Effector memory CD8-positive, alpha-beta T cell (primary cell): ENCODE measurements around the gene TCERG1L.
"Not testable (repeated sequence)": the region's sequence is repeated elsewhere in the genome, so short reads cannot be mapped to it uniquely, and the experiment has no call there.

Experiments
- ATAC-seq: fragments of 150-1000 bp; cut with Tn5 transposase; replicated peaks from 2 replicates; pipeline ENCODE4 v1.10.0; 2021; ENCODE audit warnings: mild to moderate bottlenecking, moderate library complexity
- DNase-seq, 3 experiments: peaks; one replicate each; pipeline ENCODE4 v3.0.0; 2021
- H3K27ac Mint-ChIP-seq, 2 donors: one replicate each; pipeline ENCODE4 v1.8.0; 2022; ENCODE audit warnings: mild to moderate bottlenecking in 2 of 2, mixed read lengths in 2 of 2, moderate library complexity in 2 of 2
- H3K27me3 Mint-ChIP-seq, 2 donors: one replicate each; pipeline ENCODE4 v1.8.0; 2022; ENCODE audit warnings: mixed read lengths in 2 of 2
- H3K36me3 Mint-ChIP-seq: one replicate; pipeline ENCODE4 v1.8.0; 2022; ENCODE audit warnings: mild to moderate bottlenecking, moderate library complexity, mixed read lengths; ENCODE audit not compliant: insufficient read depth
- H3K4me1 Mint-ChIP-seq, 2 donors: one replicate each; pipeline ENCODE4 v1.8.0; 2022; ENCODE audit warnings: low read depth in 2 of 2, mixed read lengths in 2 of 2
- H3K4me3 Mint-ChIP-seq, 2 donors: one replicate each; pipeline ENCODE4 v1.8.0; 2022; ENCODE audit warnings: mild to moderate bottlenecking in 2 of 2, mixed read lengths in 2 of 2, moderate library complexity in 2 of 2
- H3K9me3 Mint-ChIP-seq, 2 donors: one replicate each; pipeline ENCODE4 v1.8.0; 2022; ENCODE audit warnings: mixed read lengths in 2 of 2

Gene TCERG1L

GRCh38 chr10:131178521-131179331 lies 132.8 kb downstream of the TCERG1L start:
- H3K4me1 Mint-ChIP-seq: no peaks in the 10 kb centered on the region
- no peak overlapping the region for H3K4me3 Mint-ChIP-seq
- no peak for DNase-seq
- peaks cover 1% of the 10 kb centered on the region in 2 donors for H3K9me3 Mint-ChIP-seq
- no peak for ATAC-seq
- no peaks in the 10 kb centered on the region for H3K27me3 Mint-ChIP-seq
- no peak overlapping the region for H3K27ac Mint-ChIP-seq
- H3K36me3 Mint-ChIP-seq: no peaks in the 10 kb centered on the region

DNA sequence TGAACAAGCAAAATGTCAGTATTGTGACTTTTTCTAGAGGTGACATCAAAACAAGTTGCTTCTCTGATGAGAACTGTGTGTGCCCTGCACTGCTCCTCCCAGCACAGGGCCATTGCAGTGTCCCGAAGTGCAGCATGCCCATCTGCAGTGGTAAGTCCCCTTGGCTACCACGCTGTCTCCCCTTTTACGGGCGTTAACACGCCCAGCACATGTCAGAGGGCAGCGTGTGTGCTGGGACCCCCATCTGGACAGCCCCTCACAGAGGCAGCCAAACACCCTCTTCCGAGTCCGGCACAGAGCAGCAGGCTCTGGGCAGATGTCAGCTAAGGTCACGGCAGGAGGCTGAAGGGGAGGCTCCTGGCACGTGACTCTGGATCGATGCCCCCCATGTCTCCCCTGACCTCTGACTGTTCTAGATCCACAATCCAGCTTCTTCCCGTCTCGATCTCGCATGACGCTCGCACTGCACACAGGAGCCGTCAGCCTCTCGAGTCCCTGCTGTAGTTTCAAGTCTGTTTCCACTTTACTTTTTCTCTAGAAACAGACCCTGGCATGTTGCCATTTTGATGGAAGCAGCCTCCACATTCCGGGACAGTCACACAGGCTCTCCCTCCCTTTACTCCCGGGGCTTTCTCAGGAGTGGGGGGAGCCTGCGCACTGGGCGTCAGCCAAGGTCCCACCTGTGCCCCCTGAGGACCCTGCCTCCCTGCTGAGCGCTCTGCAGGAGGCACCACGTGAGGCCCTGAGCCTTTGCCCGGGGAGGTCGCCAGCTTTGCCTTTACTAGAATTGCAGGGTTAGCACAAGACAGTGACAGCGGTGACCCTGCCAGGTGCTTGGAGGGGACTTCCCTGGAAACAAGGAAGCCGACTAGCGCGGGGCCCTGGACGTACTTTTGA lies 133.8 kb downstream of the TCERG1L start:
- H3K9me3 Mint-ChIP-seq: peaks cover 0 to 1% of the 10 kb centered on the region in 2 donors
- DNase-seq: no peak

DNA sequence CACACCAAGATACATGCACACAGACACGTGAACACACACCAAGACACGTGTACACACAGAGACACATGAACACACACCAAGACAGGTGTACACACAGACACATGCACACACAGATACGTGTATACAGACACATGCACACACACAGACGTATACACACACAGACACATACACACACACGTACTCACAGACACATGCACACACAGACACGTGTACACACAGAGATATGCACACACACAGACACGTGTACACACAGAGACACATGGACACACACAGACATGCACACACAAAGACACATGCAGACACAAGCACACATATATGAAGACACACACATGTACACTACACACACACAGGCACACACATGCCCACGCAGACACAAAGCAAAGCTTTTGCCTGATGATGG lies 134.6 kb downstream of the TCERG1L start:
- DNase-seq: no peak
- Mint-ChIP-seq H3K36me3 (no peaks in the 10 kb centered on the region), H3K4me1 (no peaks in the 10 kb centered on the region), H3K27ac (no peak overlapping the region), H3K4me3 (no peak overlapping the region), H3K9me3 (peaks cover 0 to 1% of the 10 kb centered on the region in 2 donors), H3K27me3 (no peaks in the 10 kb centered on the region)
- no peak for ATAC-seq

More for the DNA sequence above, 133.8 kb downstream of the TCERG1L start:
- Mint-ChIP-seq H3K36me3 (no peaks in the 10 kb centered on the region), H3K27ac (no peak overlapping the region), H3K4me3 (no peak overlapping the region), H3K4me1 (no peaks in the 10 kb centered on the region), H3K27me3 (no peaks in the 10 kb centered on the region)
- ATAC-seq: no peak

DNA sequence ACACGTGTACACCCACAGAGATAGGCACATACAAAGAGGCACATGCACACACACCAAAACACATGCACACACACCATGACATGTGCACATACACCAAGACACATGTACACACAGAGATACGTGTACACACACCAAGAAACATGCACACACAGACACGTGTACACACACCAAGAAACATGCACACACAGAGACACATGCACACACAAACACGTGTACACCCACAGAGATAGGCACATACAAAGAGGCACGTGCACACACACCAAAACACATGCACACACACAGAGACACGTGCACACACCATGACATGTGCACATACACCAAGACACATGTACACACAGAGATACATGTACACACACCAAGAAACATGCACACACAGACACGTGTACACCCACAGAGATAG lies 135.2 kb downstream of the TCERG1L start:
- not testable (repeated sequence) for H3K27ac Mint-ChIP-seq, H3K4me1 Mint-ChIP-seq, ATAC-seq, H3K4me3 Mint-ChIP-seq, H3K27me3 Mint-ChIP-seq, H3K9me3 Mint-ChIP-seq, H3K36me3 Mint-ChIP-seq, DNase-seq

- no peaks in the 10 kb centered on the region for H3K27me3 Mint-ChIP-seq
- H3K36me3 Mint-ChIP-seq: no peaks in the 10 kb centered on the region
- ATAC-seq (no peak), DNase-seq (no peak)
- no peaks in the 10 kb centered on the region for H3K4me1 Mint-ChIP-seq
- no peak overlapping the region for H3K4me3 Mint-ChIP-seq
- H3K27ac Mint-ChIP-seq: peak overlapping the region in 1 of 2 donors; percentile 15
- H3K9me3 Mint-ChIP-seq: peaks cover 0 to 1% of the 10 kb centered on the region in 2 donors
These were observed 135.6 kb downstream of the TCERG1L start for GRCh38 chr10:131175891-131176290.

GRCh38 chr10:131174651-131175540 lies 136.6 kb downstream of the TCERG1L start:
- H3K36me3 Mint-ChIP-seq: no peaks in the 10 kb centered on the region
- no peak overlapping the region for H3K4me3 Mint-ChIP-seq
- H3K27ac Mint-ChIP-seq: peak overlapping the region in 1 of 2 donors; percentile 15
- DNase-seq (no peak), ATAC-seq (no peak)
- H3K27me3 Mint-ChIP-seq: no peaks in the 10 kb centered on the region
- H3K4me1 Mint-ChIP-seq: no peaks in the 10 kb centered on the region
- H3K9me3 Mint-ChIP-seq: peaks cover 0 to 1% of the 10 kb centered on the region in 2 donors

DNA sequence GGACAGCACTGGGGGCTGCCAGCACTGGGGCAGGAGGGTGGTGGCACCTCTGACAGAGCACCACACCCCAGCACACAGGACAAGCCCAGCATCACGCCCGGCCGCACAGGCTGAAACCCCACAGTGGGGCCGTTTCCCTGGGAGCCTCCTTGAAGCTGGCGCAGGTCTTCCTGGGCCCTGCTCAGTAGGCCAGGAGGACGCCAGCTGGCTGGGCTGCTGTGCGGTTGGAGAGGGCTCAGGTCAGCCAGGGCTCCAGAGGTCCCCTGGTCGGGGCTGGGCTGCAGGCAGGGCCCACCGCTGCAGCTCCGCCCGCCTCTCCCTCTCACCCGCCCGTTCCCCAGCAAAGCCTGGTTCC lies 137.3 kb downstream of the TCERG1L start:
- H3K27me3 Mint-ChIP-seq: no peaks in the 10 kb centered on the region
- ATAC-seq: no peak
- no peak overlapping the region for H3K27ac Mint-ChIP-seq
- no peaks in the 10 kb centered on the region for H3K36me3 Mint-ChIP-seq
- no peak for DNase-seq
- no peak overlapping the region for H3K4me3 Mint-ChIP-seq
- peaks cover 0 to 1% of the 10 kb centered on the region in 2 donors for H3K9me3 Mint-ChIP-seq
- H3K4me1 Mint-ChIP-seq: no peaks in the 10 kb centered on the region

DNA sequence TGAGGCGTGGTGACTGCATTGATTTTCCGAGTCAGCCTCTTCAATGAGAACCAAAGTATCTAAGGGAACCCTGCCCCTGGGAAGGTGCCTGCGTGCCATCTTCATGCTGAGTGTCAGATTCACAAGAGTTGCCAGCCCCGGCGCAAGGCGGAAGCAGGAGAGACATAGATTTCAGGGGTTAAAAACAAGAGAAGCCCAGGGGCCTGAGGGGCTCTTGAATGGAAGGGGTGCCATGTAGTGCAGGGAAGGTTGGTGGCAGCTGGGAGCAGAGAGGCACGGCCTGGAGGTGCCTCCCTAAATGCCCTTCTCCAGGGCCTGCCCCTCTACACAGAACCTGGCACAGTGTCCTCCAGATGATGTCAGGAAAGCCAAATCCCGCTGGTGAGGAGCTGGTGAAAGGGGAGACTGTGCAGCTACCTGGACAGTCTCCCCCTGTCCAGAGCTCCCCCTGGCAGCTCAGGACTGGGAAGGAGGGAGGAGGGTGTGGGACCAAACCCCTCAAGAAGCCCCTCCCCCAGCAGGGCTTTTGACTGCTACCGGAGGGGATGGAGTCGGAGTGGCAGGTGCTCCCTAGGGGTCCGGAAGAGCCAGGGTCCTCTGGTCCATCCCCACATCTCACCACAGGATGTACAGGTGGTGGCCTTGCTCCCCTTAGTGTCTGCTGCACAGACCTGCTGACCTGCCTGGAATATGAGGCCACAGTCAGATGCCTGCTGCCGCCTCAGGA lies 137.9 kb downstream of the TCERG1L start:
- no peaks in the 10 kb centered on the region for H3K27me3 Mint-ChIP-seq
- ATAC-seq: no peak

DNA sequence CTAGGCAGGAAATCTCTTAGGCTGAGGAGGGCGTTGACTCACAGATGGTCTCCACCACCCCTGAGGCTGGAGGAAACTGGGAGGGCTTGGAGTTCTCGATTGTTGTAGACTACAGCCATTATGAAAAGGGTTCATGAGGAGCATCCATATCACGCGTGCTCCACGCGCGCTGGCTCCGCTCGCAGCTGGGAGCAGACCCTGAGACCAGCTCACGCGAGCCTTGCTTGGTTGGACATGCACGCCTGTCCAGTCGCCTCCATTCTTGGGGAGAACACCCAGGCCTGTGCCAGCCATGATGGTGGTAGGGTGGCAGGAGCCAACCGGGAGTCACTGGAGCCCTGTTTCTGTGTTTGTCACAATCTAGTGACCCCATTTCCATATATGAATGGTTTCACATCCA lies 139.1 kb downstream of the TCERG1L start:
- peaks cover 0 to 1% of the 10 kb centered on the region in 2 donors for H3K9me3 Mint-ChIP-seq

More for the DNA sequence above, 137.9 kb downstream of the TCERG1L start:
- Mint-ChIP-seq H3K9me3 (peaks cover 0 to 1% of the 10 kb centered on the region in 2 donors), H3K36me3 (no peaks in the 10 kb centered on the region), H3K4me3 (no peak overlapping the region), H3K4me1 (no peaks in the 10 kb centered on the region), H3K27ac (no peak overlapping the region)
- no peak for DNase-seq

GRCh38 chr10:131169146-131169545 lies 142.4 kb downstream of the TCERG1L start:
- no peaks in the 10 kb centered on the region for H3K27me3 Mint-ChIP-seq
- H3K4me1 Mint-ChIP-seq: no peaks in the 10 kb centered on the region
- H3K4me3 Mint-ChIP-seq: no peak overlapping the region

More for the DNA sequence above, 139.1 kb downstream of the TCERG1L start:
- Mint-ChIP-seq H3K4me1 (no peaks in the 10 kb centered on the region), H3K27ac (no peak overlapping the region), H3K36me3 (no peaks in the 10 kb centered on the region), H3K27me3 (no peaks in the 10 kb centered on the region), H3K4me3 (no peak overlapping the region)
- no peak for ATAC-seq
- DNase-seq: no peak

DNA sequence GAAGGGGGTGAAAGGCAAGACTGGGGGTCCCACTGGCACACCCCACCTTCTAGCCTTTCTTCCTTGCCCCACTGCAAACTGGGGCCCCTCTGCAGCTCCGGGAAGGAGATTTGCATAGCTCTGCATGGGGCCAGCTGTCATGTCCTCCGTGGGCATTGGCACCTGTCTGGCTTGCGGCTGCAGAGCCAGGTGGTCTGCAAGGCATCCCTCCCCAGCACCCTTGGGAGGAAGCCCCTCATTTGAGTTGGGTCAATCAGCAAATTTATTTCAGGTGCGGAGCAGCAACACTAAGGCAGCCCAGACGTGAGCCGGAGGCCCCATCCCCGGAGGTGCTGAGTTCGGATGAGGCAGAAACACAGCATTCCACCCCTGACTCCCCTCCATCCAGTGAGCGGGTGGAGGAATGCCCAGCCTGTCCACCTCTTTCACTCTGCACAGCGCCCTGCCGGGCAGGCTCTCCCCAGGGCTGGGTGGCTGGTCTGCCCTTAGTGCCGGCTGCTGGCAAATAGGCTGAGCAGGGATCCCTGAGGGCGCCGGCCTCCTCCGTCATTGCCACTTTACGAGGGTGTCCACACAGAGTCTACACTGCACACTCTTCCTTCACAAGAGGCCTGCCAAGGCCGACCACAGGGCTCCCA lies 143.2 kb downstream of the TCERG1L start:
- H3K4me3 Mint-ChIP-seq: no peak overlapping the region
- ATAC-seq (no peak), DNase-seq (no peak)
- H3K27ac Mint-ChIP-seq: no peak overlapping the region
- no peaks in the 10 kb centered on the region for H3K9me3 Mint-ChIP-seq
- no peaks in the 10 kb centered on the region for H3K4me1 Mint-ChIP-seq
- H3K27me3 Mint-ChIP-seq: no peaks in the 10 kb centered on the region
- no peaks in the 10 kb centered on the region for H3K36me3 Mint-ChIP-seq

More at GRCh38 chr10:131169146-131169545, 142.4 kb downstream of the TCERG1L start:
- H3K27ac Mint-ChIP-seq: no peak overlapping the region
- H3K36me3 Mint-ChIP-seq: no peaks in the 10 kb centered on the region
- DNase-seq: no peak
- H3K9me3 Mint-ChIP-seq: no peaks in the 10 kb centered on the region
- no peak for ATAC-seq
